Neural cell (in vitro differentiated cells): ENCODE results near the gene G2E3. TPM values are rescaled to one million over a fixed set of nuclear protein-coding genes. Genes with fewer than 3 reads are reported as not detected.

ENCODE experiments used
- H2AFZ ChIP-seq: fragments of 200-600, 300-800 bp; sonication (generic), shearing (Covaris generic); 2 replicates; pipeline ENCODE4 v1.6.0; 2014; ENCODE audit warnings: low read depth, mild to moderate bottlenecking, antibody characterized with exemption, low read length, moderate library complexity
- H3F3A ChIP-seq: fragments of 200-600 bp; shearing (Covaris generic); 2 replicates; pipeline ENCODE4 v1.6.1; 2016; ENCODE audit warnings: mild to moderate bottlenecking, moderate library complexity, mixed read lengths, antibody characterized with exemption, low read length; ENCODE audit not compliant: insufficient read depth, poor library complexity, severe bottlenecking
- H3K27ac ChIP-seq: fragments of 200-600, 300-800 bp; sonication (generic), shearing (Covaris generic); 2 replicates; pipeline ENCODE4 v1.5.1; 2014; ENCODE audit warnings: mild to moderate bottlenecking, low read length, moderate library complexity
- H3K27me3 ChIP-seq: fragments of 300-800, 200-600 bp; sonication (generic), shearing (Covaris generic); 2 replicates; pipeline ENCODE4 v1.6.0; 2014; ENCODE audit warnings: mild to moderate bottlenecking, low read depth, low read length, moderate library complexity; ENCODE audit not compliant: insufficient read depth
- H3K36me3 ChIP-seq: fragments of 300-800, 200-600 bp; sonication (generic), shearing (Covaris generic); 2 replicates; pipeline ENCODE4 v1.5.1; 2014; ENCODE audit warnings: mild to moderate bottlenecking, antibody characterized with exemption, low read length, moderate library complexity; ENCODE audit not compliant: insufficient read depth
- H3K4me2 ChIP-seq: fragments of 300-800, 200-600 bp; sonication (generic), shearing (Covaris generic); 2 replicates; pipeline ENCODE4 v1.6.0; 2014; ENCODE audit warnings: mild to moderate bottlenecking, low read length
- H3K4me3 ChIP-seq: fragments of 300-800, 200-600 bp; sonication (generic), shearing (Covaris generic); 2 replicates; pipeline ENCODE4 v1.5.1; 2014; ENCODE audit warnings: mild to moderate bottlenecking, low read length, moderate library complexity
- H3K79me2 ChIP-seq: fragments of 200-600 bp; shearing (Covaris generic); replicated peaks from 2 replicates; pipeline ENCODE4 v1.6.0; 2014; ENCODE audit warnings: mild to moderate bottlenecking, low read length, moderate library complexity; ENCODE audit not compliant: insufficient read depth
- H3K9ac ChIP-seq: fragments of 300-800, 200-600 bp; sonication (generic), shearing (Covaris generic); 2 replicates; pipeline ENCODE4 v1.6.1; 2016; ENCODE audit warnings: mild to moderate bottlenecking, low read length, mixed read lengths
- H3K9me2 ChIP-seq: fragments of 200-600 bp; shearing (Covaris generic); 2 replicates; pipeline ENCODE4 v1.6.1; 2016; ENCODE audit warnings: mild to moderate bottlenecking, low read length, mixed read lengths; ENCODE audit not compliant: insufficient read depth
- H3K9me3 ChIP-seq: fragments of 200-600, 300-800 bp; sonication (generic), shearing (Covaris generic); 2 replicates; pipeline ENCODE4 v1.6.1; 2016; ENCODE audit warnings: mild to moderate bottlenecking, mixed run types, low read length, moderate library complexity, mixed read lengths
- H4K20me1 ChIP-seq: fragments of 200-600 bp; shearing (Covaris generic); 2 replicates; pipeline ENCODE4 v1.6.1; 2016; ENCODE audit warnings: mild to moderate bottlenecking, mixed run types; ENCODE audit not compliant: insufficient read depth
- EP300 ChIP-seq: fragments of 450-650 bp; conservative IDR thresholded peaks from 2 replicates; pipeline ENCODE4 v1.6.1; 2014; ENCODE audit warnings: antibody characterized with exemption, mild to moderate bottlenecking, moderate library complexity; ENCODE audit not compliant: poor library complexity, severe bottlenecking
- EZH2 ChIP-seq: fragments of 200-600, 300-800 bp; shearing (Covaris generic), sonication (generic); IDR thresholded peaks from 2 replicates; pipeline ENCODE4 v1.6.1; 2014; ENCODE audit warnings: antibody characterized with exemption, low read length, borderline replicate concordance, mild to moderate bottlenecking; ENCODE audit not compliant: insufficient read depth, poor library complexity, severe bottlenecking
- MXI1 ChIP-seq: fragments of 450-650 bp; conservative IDR thresholded peaks from 2 replicates; pipeline ENCODE4 v1.6.1; 2014; ENCODE audit warnings: antibody characterized with exemption, mild to moderate bottlenecking; ENCODE audit not compliant: poor library complexity, severe bottlenecking
- POLR2AphosphoS5 ChIP-seq: IDR thresholded peaks from 2 replicates; pipeline ENCODE4 v1.6.1; 2012
- RAD21 ChIP-seq: fragments of 450-650 bp; conservative IDR thresholded peaks from 2 replicates; pipeline ENCODE4 v1.6.1; 2014; ENCODE audit warnings: antibody characterized with exemption, mild to moderate bottlenecking, moderate library complexity
- SMC3 ChIP-seq: fragments of 450-650 bp; conservative IDR thresholded peaks from 2 replicates; pipeline ENCODE4 v1.6.1; 2014; ENCODE audit warnings: antibody characterized with exemption, mild to moderate bottlenecking, moderate library complexity; ENCODE audit not compliant: poor library complexity
- TAF1 ChIP-seq: IDR thresholded peaks from 2 replicates; pipeline ENCODE4 v1.6.1; 2012; ENCODE audit warnings: low read depth
- polyA plus RNA-seq: library from polyadenylated mRNA; depleted of rRNA; stranded (reverse); fragments of >200 nt; gene quantifications from 2 replicates; pipeline ENCODE4 v1.2.3, GENCODE V29; 2014
- TF ChIP-seq, protein P1 (sequence below): fragments of 450-650 bp; IDR thresholded peaks from 2 replicates; pipeline ENCODE4 v1.5.1; 2014; ENCODE audit warnings: antibody characterized with exemption, mild to moderate bottlenecking, moderate library complexity; ENCODE audit not compliant: poor library complexity, severe bottlenecking
- TF ChIP-seq, protein P2 (sequence below): IDR thresholded peaks from 2 replicates; pipeline ENCODE4 v1.6.1; 2012; ENCODE audit warnings: borderline replicate concordance

Gene G2E3
- polyA plus RNA-seq, 1 donor from 2014 or later, result 35.4 TPM

DNA sequence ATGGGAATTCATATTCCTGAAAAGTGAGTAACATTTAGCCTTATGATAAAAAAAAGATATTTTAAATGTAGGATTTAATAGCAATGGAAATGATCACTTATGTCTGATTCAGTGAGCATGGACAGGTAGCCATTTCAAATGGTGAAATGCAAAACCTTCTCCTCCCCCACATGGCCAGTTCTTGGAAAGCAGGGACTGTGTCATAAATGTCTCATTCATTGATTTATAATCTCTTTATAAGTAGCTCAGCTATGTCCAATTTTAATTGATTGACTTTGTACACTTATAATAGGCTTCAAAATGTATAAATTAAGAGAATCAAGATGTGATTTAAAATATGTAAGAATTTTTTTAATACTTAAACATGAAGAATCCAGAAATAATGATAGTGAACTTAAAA lies 38.5 kb downstream of the G2E3 start:
- no peaks in the 10 kb centered on the region for H3K9me3 ChIP-seq
- H2AFZ ChIP-seq, result no peak overlapping the region
- H3K9ac ChIP-seq, result no peak overlapping the region
- H3K4me3 ChIP-seq, result no peak overlapping the region
- H3K27me3 ChIP-seq, result no peaks in the 10 kb centered on the region
- H3K9me2 ChIP-seq, result no peaks in the 10 kb centered on the region
- no peaks in the 10 kb centered on the region for H4K20me1 ChIP-seq
- H3F3A ChIP-seq, result no peaks in the 10 kb centered on the region
- H3K27ac ChIP-seq, result no peak overlapping the region
- no peak overlapping the region for H3K4me2 ChIP-seq
- H3K36me3 ChIP-seq, result no peaks in the 10 kb centered on the region
- H3K79me2 ChIP-seq, result no peaks in the 10 kb centered on the region
- no peak for TF ChIP-seq RAD21
- TF ChIP-seq TAF1, result no peak
- TF ChIP-seq EP300, result no peak
- TF ChIP-seq EZH2, result no peak
- no peak for TF ChIP-seq POLR2AphosphoS5
- no peak for TF ChIP-seq MXI1
- TF ChIP-seq SMC3, result no peak
- TF ChIP-seq, protein P1, sequence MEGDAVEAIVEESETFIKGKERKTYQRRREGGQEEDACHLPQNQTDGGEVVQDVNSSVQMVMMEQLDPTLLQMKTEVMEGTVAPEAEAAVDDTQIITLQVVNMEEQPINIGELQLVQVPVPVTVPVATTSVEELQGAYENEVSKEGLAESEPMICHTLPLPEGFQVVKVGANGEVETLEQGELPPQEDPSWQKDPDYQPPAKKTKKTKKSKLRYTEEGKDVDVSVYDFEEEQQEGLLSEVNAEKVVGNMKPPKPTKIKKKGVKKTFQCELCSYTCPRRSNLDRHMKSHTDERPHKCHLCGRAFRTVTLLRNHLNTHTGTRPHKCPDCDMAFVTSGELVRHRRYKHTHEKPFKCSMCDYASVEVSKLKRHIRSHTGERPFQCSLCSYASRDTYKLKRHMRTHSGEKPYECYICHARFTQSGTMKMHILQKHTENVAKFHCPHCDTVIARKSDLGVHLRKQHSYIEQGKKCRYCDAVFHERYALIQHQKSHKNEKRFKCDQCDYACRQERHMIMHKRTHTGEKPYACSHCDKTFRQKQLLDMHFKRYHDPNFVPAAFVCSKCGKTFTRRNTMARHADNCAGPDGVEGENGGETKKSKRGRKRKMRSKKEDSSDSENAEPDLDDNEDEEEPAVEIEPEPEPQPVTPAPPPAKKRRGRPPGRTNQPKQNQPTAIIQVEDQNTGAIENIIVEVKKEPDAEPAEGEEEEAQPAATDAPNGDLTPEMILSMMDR, result no peak
- TF ChIP-seq, protein P2, sequence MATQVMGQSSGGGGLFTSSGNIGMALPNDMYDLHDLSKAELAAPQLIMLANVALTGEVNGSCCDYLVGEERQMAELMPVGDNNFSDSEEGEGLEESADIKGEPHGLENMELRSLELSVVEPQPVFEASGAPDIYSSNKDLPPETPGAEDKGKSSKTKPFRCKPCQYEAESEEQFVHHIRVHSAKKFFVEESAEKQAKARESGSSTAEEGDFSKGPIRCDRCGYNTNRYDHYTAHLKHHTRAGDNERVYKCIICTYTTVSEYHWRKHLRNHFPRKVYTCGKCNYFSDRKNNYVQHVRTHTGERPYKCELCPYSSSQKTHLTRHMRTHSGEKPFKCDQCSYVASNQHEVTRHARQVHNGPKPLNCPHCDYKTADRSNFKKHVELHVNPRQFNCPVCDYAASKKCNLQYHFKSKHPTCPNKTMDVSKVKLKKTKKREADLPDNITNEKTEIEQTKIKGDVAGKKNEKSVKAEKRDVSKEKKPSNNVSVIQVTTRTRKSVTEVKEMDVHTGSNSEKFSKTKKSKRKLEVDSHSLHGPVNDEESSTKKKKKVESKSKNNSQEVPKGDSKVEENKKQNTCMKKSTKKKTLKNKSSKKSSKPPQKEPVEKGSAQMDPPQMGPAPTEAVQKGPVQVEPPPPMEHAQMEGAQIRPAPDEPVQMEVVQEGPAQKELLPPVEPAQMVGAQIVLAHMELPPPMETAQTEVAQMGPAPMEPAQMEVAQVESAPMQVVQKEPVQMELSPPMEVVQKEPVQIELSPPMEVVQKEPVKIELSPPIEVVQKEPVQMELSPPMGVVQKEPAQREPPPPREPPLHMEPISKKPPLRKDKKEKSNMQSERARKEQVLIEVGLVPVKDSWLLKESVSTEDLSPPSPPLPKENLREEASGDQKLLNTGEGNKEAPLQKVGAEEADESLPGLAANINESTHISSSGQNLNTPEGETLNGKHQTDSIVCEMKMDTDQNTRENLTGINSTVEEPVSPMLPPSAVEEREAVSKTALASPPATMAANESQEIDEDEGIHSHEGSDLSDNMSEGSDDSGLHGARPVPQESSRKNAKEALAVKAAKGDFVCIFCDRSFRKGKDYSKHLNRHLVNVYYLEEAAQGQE, result no peak

DNA sequence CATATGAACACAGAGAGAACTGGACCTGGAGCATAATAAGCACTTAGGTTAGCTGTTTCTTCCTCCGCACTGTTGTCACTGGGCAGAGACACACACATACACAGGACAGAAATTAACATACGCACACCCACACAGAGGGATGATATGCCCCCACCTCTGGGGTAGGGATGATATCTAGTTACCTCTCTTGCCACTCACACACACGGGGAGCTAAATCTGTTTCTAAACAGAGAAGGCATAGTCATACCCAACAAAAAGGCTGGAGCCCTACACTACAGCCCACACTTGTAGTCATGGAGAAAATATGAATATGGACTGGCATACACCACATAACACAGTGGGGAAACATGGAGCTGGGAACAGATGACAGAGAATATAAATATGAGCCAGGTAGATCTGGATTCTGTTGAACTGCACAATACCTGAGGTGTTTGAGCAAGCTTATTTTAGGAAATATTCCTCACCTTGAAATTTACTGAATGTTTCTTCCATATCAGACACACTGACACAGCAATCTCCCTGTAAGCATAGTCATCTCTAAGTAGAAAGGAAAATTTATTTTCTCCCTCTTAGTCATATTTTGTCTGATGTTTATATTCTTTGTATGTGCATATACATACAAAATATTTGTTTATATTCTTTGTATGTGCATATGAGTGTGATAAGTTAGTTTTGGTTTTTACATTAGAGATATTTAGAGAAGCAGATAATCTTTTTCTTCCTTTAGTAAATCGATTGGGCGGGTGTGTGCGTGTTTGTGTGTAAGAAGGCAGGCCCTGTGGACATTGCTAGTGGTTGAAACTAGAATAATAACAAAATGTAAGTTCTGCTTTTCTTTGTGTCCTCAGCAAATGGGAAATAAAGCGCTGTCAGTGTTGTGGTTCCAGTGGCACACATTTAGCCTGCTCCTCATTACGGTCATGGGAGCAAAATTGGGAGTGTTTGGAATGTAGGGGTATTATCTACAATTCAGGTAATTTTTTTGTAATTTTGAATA lies 42.3 kb downstream of the G2E3 start:
- Histone ChIP-seq H3K79me2 (no peaks in the 10 kb centered on the region), H3F3A (no peaks in the 10 kb centered on the region), H3K4me3 (no peak overlapping the region), H3K4me2 (no peak overlapping the region), H3K27me3 (no peaks in the 10 kb centered on the region), H3K36me3 (no peaks in the 10 kb centered on the region), H2AFZ (no peak overlapping the region), H4K20me1 (no peaks in the 10 kb centered on the region), H3K9me3 (no peaks in the 10 kb centered on the region), H3K27ac (no peak overlapping the region), H3K9me2 (no peaks in the 10 kb centered on the region), H3K9ac (no peak overlapping the region)
- TF ChIP-seq MXI1 (no peak), RAD21 (no peak), POLR2AphosphoS5 (no peak), SMC3 (no peak), TAF1 (no peak), EP300 (no peak), EZH2 (no peak)
- TF ChIP-seq, protein P1, result no peak
- TF ChIP-seq, protein P2, result no peak
